T-helper 1 cell treated with Interleukin-12 subunit alpha and Interleukin-12 subunit beta and Interleukin-4 antibody, amounts not matched to agents 30 ng/mL and 1 ng/mL, for 36 hours (primary cell): ENCODE results near the gene SIRT2. TPM values are rescaled to one million over a fixed set of nuclear protein-coding genes. Genes with fewer than 3 reads are reported as not detected.
"Not testable (repeated sequence)": the region's sequence is repeated elsewhere in the genome, so short reads cannot be mapped to it uniquely, and the experiment has no call there.

Experiments
- intact Hi-C: fragments of 100-400 bp; cut with micrococcal nuclease; formaldehyde crosslinking; loops from one replicate; pipeline ENCODE4 v1.15.1; 2024
- total RNA-seq: library from RNA; stranded (reverse); gene quantifications from 2 replicates; pipeline ENCODE4 v1.2.3, GENCODE V29; 2022

SIRT2 gene
- total RNA-seq, 1 donor from 2014 or later = 56.7 TPM

- intact Hi-C loops = loop anchor here (5.0 kb wide), 3 partner anchors 67 to 447 kb away; partner anchors contain the start of genes GGN and SPRED3
Observed at GRCh38 chr19:38834104-38834490, 65.3 kb downstream of the SIRT2 start.

GRCh38 chr19:38833092-38833425 lies 66.4 kb downstream of the SIRT2 start:
- intact Hi-C loops = loop anchor here (5.0 kb wide), 3 partner anchors 66 to 446 kb away; partner anchors contain the start of genes GGN and SPRED3

- intact Hi-C loops = loop anchor here (1.0 to 5.0 kb wide), 15 partner anchors 11 to 444 kb away; partner anchors contain the start of genes ACTN4, EIF3K, FAM98C and GGN
Observed at GRCh38 chr19:38831142-38831605, 68.2 kb downstream of the SIRT2 start.

- intact Hi-C loops = loop anchor here (2.0 to 5.0 kb wide), 4 partner anchors 37 to 443 kb away; partner anchors contain the start of genes GGN and SPRED3
Observed at GRCh38 chr19:38830039-38830733, 69.2 kb downstream of the SIRT2 start.

GRCh38 chr19:38829203-38829602 lies 70.2 kb downstream of the SIRT2 start:
- intact Hi-C loops = not testable (repeated sequence)

Other genes starting within 250 kb of the SIRT2 start
- 4.4 and 4.7 TPM in 2 replicates for gene CAPN12, start 155.1 kb downstream of the SIRT2 start, total RNA-seq
- not detected in 2 replicates for gene LGALS7, start 126.1 kb downstream of the SIRT2 start, total RNA-seq
- gene LGALS7B, start 110.4 kb downstream of the SIRT2 start, total RNA-seq = not detected in 2 replicates
- gene LGALS4, start 86.7 kb downstream of the SIRT2 start, total RNA-seq = 1.6 and 1.8 TPM in 2 replicates
- gene ECH1, start 67.8 kb downstream of the SIRT2 start, total RNA-seq = 152 and 154 TPM in 2 replicates
- 515 and 536 TPM in 2 replicates for gene HNRNPL, start 49.6 kb downstream of the SIRT2 start, total RNA-seq
- gene RINL, start 21.3 kb downstream of the SIRT2 start, total RNA-seq = 79.1 and 82.0 TPM in 2 replicates
- 60.2 and 66.3 TPM in 2 replicates for gene NFKBIB, start 351 bp upstream of the SIRT2 start, total RNA-seq
- gene CCER2, start 12.6 kb upstream of the SIRT2 start, total RNA-seq = 1.9 TPM in 2 replicates
- gene SARS2, start 31.1 kb upstream of the SIRT2 start, total RNA-seq = 29.5 and 33.5 TPM in 2 replicates
- 66.0 and 67.5 TPM in 2 replicates for gene MRPS12, start 31.3 kb upstream of the SIRT2 start, total RNA-seq
- gene FBXO17, start 76.1 kb upstream of the SIRT2 start, total RNA-seq = 0.22 TPM in 1 of 2 replicates, not detected in the other
- not detected in 2 replicates for gene FBXO27, start 132.9 kb upstream of the SIRT2 start, total RNA-seq
- not detected in 2 replicates for gene ACP7, start 184.8 kb upstream of the SIRT2 start, total RNA-seq
- gene PAK4, start 226.2 kb upstream of the SIRT2 start, total RNA-seq = 17.2 and 17.4 TPM in 2 replicates